ENCODE measurements around the gene SBK3.
"Not testable (repeated sequence)": the region's sequence is repeated elsewhere in the genome, so short reads cannot be mapped to it uniquely, and the experiment has no call there.

SBK3 gene, protein sequence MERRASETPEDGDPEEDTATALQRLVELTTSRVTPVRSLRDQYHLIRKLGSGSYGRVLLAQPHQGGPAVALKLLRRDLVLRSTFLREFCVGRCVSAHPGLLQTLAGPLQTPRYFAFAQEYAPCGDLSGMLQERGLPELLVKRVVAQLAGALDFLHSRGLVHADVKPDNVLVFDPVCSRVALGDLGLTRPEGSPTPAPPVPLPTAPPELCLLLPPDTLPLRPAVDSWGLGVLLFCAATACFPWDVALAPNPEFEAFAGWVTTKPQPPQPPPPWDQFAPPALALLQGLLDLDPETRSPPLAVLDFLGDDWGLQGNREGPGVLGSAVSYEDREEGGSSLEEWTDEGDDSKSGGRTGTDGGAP

DNA sequence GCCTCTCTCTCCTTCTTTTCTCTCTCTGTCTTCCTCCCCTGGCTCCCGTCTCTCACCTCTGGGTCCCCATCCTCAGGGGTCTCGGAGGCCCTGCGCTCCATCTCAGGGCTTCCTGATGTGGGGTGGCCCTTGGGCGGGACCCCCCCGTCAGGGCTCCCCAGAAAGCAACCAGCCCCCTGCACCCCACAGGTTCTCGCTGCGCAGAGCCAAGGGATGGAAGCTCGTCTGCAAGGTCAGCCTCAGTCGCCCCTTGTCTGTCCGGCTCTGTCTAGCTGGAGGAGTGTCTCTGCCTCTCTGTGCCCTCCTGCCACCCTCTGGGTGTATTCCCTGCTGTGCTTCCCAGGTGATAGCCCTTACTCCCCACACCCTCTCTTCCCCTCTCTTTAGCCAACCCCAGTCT lies at the start of gene SBK3:
Gene SBK3 (minus strand): TSS at position 101 of the 400 bp plus-strand sequence. CDS start 0 bp downstream, at position 101.
- DNase-seq (ENCODE audit: insufficient read length, low spot score) (no peak), FAIRE-seq (no peak)

DNA sequence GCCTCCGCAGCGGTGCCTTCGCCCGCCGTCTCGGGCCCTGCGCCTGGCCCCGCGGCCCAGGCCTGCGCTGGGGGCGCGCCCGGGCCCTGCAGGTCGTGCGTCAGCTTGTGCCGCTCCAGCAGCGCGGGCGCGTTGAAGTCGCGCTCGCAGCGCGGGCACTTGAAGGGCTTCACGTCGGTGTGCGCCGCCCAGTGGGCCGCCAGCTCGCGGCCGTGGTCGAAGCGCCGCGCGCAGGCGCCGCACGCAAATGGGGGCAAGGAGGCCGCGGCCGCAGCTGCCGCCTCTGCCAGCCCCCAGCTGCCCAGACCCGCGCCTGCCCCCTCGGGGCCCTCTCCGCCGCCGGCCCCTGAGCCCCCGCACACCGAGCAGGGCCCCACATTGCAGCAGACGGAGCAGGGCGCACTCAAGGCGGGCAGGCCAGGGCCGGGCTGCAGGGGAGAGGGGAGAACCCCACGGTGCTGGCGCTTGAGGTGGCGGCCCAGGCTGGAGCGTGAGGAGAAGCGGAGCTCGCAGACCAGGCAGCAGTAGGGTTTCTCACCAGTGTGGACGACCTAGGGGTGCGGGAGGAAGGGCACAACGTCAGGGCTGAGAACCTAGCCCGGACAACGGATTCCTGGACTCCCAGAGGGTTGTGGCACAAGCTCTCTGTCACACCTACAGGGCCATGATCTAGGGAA lies 47.9 kb upstream of the SBK3 start:
- FAIRE-seq (no peak), DNase-seq (ENCODE audit: insufficient read length, low spot score) (no peak)

DNA sequence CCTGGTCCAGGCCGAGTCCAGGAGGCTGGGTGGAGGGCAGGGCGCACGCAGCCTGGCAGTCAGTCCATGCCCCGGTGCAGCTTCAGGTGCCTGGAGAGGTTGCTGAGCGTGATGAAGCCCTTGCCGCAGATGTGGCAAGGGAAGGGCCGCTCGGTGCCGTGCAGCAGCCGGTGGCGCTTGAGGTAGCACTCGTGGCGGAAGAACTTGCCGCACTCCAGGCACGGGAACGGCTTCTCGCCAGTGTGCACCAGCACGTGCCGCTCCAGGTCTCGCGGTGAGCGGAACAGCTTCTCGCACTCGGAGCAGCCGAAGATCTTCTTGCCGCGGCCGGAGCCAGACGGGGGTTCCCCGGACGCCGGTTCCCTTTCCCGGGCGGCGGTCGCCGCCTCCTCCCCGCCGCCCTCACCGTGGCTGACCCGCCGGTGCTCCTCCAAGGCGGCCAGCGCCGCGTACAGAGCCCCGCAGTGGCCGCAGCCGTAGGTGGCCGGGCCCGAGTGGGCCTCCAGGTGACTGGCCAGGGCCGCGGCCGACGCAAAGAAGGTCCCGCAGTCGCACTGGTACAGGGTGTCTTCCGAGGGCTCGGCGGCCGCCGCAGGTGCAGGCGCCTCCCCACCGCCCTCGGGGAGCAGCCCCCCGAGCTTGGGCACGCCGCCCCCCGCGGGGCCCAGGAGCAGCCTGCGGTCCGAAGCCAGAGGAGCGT lies 47.2 kb upstream of the SBK3 start:
- no peak for FAIRE-seq

DNA sequence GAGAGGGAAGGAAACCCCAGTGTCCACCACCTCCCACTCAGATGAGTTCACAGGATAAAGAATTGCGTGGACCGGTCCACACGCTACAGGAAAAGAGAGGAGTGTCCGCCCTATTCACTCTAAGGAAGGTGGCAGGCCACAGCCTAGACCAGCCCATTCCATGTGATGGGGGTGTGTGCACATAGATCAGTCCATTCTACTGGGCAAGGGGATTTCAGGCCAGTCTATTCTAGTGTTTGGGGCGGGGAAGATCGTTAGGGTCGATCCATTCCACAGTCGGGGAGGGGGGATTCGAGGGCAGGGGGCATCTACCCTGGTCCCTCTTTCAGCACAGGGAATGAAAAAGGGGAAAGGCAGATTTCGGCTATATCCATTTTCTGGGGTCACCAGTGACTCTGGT lies 46.2 kb upstream of the SBK3 start:
- DNase-seq (ENCODE audit: insufficient read length, low spot score) (no peak), FAIRE-seq (no peak)

More for the DNA sequence above, 47.2 kb upstream of the SBK3 start:
- no peak for DNase-seq (ENCODE audit: insufficient read length, low spot score)

DNA sequence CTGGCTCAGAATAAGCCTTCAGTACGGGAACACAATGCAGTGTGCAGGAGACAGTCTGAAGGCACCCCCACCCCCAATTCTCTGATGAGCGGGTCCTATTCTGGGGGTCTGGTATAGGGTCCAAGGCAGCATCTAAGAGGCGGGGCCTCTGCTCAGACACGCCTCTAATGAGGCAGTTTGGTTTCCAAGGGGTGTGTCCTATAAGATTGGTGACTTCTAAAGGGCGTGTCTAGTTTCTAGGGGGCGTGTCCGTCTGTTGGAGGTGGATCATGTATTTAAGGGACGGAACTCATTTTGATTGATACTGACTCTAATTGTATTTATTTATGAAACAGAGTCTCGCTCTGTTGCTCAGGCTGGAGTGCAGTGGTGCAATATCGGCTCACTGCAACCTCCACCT lies 45.3 kb upstream of the SBK3 start:
- DNase-seq (ENCODE audit: insufficient read length, low spot score) (no peak), FAIRE-seq (no peak)

DNA sequence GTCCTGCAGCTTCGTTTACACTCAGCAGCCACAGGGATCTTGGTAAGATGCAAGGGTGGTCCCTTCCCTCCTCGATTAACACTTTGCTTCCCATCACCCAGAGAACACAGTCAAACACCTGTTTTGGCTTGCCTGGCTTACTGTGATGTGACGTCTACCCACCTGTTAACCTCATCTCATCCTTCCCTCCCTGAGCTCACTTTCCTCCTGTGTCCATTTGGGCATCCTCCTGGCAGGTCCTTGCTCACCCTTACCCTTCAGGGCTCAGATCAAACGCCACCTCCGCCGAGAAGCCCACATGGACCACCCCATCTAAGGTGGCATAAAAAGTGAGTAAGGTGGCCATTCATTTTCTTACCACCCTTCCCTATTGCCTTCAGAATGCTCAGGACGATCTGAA lies 44.8 kb upstream of the SBK3 start:
- DNase-seq (ENCODE audit: insufficient read length, low spot score): no peak
- FAIRE-seq: no peak

DNA sequence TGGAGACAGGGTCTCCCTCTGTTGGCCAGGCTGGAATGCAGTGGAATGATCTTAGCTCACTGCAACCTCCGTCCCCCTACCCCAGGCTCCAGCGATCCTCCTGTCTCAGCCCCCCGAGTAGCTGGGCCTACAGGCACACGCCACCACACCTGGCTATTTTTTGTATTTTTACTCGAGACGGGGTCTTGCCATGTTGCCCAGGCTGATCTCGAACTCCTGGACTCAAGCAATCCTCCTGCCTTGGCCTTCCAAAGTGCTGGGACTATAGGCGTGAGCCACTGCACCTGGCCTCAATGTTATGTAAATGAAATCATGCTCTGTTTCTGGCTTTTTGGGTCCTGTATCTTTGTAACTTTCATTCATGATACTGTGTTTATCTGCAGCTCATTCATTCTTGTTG lies 43.4 kb upstream of the SBK3 start:
- DNase-seq (ENCODE audit: insufficient read length, low spot score) (no peak), FAIRE-seq (no peak)

DNA sequence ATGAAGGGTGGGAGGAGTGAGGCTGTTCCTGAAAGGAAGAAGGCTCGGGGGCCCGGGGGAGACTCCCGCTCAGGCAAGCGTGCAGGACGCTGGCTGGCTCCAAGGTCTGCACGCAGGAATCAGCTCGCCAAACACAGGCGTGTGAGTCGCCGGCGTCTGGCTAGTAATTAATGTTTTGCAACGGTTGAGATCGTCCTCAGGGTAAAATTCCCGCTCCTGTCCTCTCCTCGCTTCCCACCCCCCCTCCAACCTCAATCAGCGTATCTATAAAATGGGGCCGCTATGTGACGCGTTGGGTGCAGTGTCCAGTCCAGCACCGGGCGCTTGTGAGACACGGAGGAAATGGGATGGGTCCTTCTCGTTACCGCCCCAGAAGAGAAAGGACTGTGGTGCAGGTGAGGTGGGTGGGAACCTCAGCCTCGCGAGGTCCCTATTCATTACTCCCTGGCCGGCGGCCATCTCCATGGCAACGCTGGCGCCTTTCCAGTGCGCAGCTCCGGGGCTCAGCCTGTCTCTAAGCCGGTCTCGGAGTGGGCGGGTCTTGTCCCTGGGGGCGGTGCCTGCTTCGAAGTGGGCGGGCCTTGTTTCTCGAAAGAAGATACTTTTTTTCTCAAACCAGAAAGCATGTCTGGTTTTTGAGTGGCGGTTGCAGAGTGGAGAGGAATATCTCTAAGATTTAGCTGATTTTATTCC lies 41.8 kb upstream of the SBK3 start:
- DNase-seq (ENCODE audit: insufficient read length, low spot score) (peak; percentile 98), FAIRE-seq (peak; percentile 90)

DNA sequence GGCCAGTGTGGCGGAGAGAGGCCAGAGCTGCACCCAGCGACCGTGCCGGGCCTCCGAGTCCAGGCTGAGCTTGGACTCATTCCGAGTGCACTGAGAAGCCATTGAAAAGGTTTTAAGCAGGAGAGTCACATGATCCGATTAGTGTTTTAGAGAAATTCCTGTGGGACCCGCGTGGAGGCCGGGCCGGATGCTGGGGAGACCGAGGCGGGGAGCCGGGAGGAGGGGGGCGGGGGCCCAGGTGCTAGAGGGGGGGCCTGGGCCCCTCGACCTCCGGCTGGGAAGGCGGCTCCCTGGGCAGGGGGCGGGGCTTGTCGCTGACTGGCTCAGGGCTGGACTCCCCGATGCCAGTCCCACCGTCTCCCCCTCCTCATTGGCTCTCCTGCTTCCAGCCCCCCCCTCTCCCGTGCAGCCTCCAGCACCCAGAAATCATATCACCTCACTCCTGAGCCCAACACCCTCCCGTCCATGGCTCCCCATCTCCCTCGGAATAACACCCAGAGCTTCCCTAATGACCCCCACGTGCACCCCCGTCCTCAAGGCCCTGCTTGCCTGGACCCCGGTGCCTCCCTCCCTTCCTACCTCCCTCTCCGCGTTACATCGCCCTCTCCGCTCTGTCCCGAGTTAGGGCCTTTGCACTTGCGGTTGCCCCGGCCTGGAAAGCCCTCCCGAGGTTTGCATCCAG lies 40.5 kb upstream of the SBK3 start:
- no peak for FAIRE-seq

DNA sequence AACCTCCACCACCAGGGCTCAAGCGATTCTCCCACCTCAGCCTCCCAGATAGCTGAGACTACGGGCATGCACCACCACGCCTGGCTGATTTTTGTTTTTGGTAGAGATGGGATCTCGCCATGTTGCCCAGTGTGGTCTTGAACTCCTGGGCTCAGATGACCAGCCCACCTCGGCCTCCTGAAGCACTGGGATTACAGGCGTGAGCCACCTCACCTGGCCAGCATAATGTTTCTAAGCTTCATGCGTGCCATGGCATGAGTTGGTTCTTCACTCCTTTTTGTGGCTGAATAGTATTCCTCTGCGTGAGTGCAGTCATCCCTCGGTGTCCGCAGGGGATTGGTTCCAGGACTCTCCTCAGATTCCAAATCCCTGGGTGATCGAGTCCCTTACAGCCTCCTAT lies 39.5 kb upstream of the SBK3 start:
- no peak for FAIRE-seq
- no peak for DNase-seq (ENCODE audit: insufficient read length, low spot score)

More for the DNA sequence above, 40.5 kb upstream of the SBK3 start:
- no peak for DNase-seq (ENCODE audit: insufficient read length, low spot score)

DNA sequence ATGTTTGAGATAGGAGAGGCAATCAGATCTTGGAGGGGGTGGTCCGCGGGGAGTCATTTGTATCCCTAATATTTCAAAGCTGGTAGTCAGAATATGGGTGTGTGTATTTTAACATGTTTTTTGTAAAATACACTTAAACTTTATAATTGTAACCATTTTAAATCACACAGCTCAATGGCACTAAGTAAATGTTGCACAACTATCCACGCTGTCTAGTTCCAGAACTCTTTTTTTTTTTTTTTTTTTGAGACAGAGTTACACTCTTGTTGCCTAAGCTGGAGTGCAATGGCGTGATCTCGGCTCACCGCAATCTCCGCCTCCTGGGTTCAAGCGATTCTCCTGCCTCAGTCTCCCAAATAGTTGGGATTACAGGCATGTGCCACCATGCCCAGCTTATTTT lies 38.6 kb upstream of the SBK3 start:
- DNase-seq (ENCODE audit: insufficient read length, low spot score); FAIRE-seq: not testable (repeated sequence)

DNA sequence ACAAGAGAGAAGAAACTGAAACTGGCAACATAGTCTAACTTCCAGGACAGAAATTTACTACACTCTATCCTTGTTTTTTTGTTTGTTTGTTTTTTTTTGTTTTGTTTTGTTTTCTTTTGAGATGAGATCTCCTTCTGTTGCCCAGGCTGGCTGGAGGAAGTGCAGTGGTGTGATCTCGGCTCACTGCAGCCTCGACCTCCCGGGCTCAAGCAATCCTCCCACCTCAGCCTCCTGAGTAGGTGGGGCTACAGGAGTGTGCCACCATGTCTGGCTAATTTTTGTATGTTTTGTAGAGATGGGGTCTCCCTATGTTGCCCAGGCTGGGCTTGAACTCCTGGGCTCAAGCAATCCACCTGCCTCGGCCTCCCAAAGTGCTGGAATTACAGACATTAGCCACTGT lies 36.9 kb upstream of the SBK3 start:
- FAIRE-seq; DNase-seq (ENCODE audit: insufficient read length, low spot score): not testable (repeated sequence)

DNA sequence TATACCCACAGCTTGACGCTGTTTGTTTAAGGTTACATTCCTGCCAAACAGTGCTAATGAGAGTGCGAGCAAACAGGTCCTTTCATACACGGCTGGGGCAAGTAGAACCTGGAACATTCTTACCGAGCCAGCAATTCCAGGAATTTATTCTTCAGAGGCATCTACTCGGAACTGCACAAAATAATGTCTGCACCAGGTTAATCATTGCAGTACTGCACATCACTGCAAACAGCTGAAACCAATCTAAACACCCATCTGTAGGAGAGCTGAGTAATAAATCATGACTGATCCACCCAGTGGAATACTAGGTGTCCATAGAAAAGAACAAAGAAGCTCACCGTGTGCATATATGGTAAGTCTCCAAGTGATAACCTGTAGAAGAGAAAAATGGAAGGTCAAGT lies 36.5 kb upstream of the SBK3 start:
- FAIRE-seq (no peak), DNase-seq (ENCODE audit: insufficient read length, low spot score) (no peak)

DNA sequence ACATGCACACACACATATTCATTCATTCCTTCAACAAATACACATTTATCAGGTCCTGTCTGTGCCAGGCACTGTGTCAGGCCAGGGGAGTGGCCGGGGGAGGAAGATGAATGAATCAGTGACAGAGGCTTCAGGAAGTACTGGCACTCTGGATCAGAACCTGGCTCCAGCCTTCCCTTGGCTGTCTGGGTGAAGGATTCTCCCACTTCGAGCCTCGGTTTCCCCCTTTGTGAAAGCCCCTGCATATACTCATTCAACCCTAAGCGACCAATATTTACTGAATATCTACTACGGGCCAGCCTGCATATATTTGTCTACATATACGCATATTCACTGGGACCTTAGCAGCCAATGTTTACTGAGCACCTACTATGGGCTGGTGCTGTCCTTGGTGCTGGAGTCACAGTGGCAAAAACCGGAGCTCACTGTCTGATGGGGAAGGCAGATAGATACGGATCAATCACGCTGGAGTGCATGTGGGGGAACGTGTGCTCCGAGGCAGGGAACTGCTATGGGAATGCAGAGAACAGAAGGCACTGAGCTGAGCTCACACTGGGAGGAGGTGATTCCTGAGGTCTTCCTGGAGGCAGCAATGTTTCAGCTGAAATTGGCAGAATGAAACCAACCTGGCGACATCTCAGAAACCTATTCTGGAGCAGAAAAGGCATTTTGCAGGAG lies 35.9 kb upstream of the SBK3 start:
- FAIRE-seq: peak; percentile 76

DNA sequence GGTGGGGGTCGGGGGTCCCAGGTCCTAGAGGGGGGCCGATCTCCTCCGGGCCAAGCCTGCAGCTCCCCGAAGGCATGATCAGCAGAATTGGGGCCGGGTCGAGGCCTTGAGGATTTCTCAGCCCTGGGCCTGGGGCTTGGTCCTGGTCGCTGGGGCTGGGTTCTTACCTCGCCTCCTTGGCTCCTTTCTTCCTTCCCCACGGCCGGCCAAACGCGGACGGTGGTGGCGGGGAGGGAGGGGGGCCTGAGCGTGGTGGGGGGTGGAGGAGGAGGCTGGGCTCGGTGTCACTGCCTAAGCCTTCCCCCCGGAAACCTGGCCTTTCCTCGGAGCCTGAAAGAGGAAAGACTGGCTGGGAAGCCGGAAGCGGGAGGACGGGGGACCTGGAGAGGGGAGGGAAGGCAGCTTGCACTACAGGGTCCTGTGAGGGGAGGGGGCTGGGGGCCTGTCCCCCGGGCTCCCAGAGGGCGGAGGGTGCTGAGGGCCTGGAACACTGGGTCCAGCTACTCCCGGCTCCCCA lies 35.3 kb upstream of the SBK3 start, which contains the start of gene ZNF579:
Gene ZNF579 (minus strand): TSS at position 221 of the 517 bp plus-strand sequence. CDS start 1,209 bp downstream, outside the sequence.
- FAIRE-seq (peak; percentile 60), DNase-seq (ENCODE audit: insufficient read length, low spot score) (peak; percentile 96)

More for the DNA sequence above, 35.9 kb upstream of the SBK3 start:
- DNase-seq (ENCODE audit: insufficient read length, low spot score): no peak

DNA sequence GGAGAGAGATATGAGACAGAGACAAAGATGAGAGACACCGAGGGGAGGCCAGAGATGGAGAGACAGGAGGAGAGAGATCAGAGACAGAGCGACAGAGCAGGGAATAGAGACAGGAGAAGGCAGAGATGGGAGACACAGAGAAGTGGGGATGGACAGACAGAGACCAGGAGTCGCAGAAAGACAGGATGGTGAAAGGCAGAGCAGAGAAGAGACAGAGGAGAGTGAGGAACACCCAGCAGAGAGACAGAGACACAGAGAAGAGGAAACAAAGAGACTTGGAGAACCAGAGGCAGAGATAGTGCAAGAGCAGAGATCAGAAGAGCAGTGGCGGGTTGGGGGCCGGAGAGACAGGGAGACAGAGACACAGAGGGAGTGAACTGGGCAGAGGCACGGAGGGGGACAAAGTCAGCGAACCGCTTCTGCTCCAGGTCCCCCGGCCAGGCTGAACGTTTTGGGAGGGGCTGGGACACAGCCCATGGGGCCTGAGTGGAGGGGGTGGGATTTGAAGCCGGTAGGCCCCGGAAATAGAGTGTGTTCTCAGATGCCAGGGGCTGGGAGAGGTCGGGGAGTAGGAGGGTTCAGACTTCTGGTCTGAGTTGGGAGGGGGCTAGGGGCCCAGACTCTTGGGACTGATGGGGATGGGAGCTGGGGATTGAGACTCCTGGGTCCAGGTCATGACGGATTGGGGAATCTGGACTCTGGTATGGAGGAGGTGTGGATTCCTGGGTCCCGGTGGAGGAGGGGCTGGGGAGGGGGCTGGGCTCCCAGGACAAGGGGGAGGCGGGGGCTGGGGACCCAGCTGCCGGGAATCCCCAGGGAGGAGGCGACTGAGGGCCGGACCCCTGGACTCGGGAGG lies 34.7 kb upstream of the SBK3 start:
- FAIRE-seq: no peak
- peak; percentile 63 for DNase-seq (ENCODE audit: insufficient read length, low spot score)

DNA sequence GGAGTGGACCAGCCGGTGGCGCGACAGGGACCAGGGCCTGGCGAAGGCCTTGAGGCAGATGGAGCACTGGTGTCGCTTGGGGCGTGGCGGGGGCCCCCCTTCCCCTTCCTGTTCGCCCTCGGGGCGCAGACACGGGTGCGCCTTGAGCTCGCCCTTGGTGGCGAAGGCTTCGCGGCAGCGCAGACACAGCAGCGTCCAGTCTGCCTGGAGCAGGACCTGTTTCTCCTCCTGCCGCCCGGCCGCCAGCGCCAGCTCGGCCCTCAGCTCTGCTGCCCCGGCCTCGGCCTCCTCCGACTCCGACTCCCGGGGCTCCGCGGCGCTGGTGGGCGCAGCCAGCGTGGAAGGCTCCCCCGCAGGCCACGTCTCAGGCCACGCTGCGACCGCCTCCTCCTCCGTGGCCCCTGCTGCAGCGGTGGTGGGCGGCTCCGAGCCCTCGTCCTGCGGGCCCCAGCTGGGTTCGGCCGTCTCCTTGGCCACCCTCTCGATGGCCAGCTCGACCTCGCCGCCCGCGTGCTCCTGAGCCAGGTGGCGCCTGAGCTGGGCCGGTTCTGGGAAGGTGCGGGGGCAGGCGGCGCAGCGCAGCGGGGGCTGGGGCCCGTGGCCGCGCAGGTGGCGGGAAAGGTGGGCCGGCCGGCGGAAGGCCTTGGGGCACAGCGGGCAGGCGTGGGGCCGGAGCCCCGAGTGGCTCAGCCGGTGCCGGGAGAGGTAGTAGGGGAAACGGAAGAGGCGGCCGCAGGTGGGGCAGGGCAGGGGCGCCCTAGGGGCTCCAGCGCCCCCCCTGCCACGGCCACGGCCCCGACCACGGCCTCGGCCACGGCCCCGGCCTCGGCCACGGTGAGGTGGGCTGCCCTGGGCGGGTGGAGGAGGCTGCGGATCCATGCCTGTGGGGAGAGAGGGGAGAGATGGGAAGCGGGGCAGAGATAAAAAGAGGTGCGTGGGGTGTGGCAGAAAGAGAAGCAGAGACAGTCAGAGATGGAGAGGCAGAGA lies 33.7 kb upstream of the SBK3 start:
- DNase-seq (ENCODE audit: insufficient read length, low spot score): no peak
- no peak for FAIRE-seq
